ENCODE data around the gene SLC6A20.

- TF ChIP-seq CTCF (conservative IDR thresholded peaks at IDR 0.05 in 1 of 2, IDR thresholded peaks at IDR 0.05 in 1 of 2; ENCODE audit: extremely low read depth in 1 of 2, insufficient read depth in 1 of 2, low read depth in 1 of 2, low read length in 2 of 2) (no peak), EZH2 (IDR thresholded peaks at IDR 0.05; ENCODE audit: borderline replicate concordance, low read length) (no peak)
Measured at GRCh38 chr3:45719655-45720487, 76.5 kb downstream of the SLC6A20 start.
